Keratinocyte (primary cell): ENCODE measurements around the gene HELZ2. TPM values are rescaled to one million over a fixed set of nuclear protein-coding genes. Genes with fewer than 3 reads are reported as not detected.
"Not testable (repeated sequence)": the region's sequence is repeated elsewhere in the genome, so short reads cannot be mapped to it uniquely, and the experiment has no call there.

Experiments
- DNase-seq: peaks from one replicate; pipeline ENCODE4 v3.0.0-alpha.2; 2011; ENCODE audit warnings: low read depth, missing footprints, low spot score
- FAIRE-seq: peaks from 2 replicates; lab custom pipeline; 2011; peaks lifted over from hg19 to GRCh38; lab: Jason Lieb, UNC
- H2AFZ ChIP-seq: 2 replicates; pipeline ENCODE4 v1.6.0; 2012; ENCODE audit warnings: low read length, control low read depth, inconsistent platforms; ENCODE audit not compliant: control insufficient read depth
- H3K27ac ChIP-seq: 2 replicates; pipeline ENCODE4 v1.5.1; 2011; ENCODE audit warnings: low read length; ENCODE audit not compliant: control insufficient read depth, insufficient read depth
- H3K27me3 ChIP-seq: 3 replicates; pipeline ENCODE4 v1.6.0; 2011; ENCODE audit warnings: low read length; ENCODE audit not compliant: control insufficient read depth, insufficient read depth; ENCODE audit errors: extremely low read depth
- H3K36me3 ChIP-seq, 2 experiments: 2 replicates in 1 of 2; 3 replicates in 1 of 2; pipeline ENCODE4 v1.5.1; 2011; ENCODE audit warnings: low read length in 2 of 2, mild to moderate bottlenecking in 1 of 2; ENCODE audit not compliant: control insufficient read depth in 2 of 2, insufficient read depth in 2 of 2; ENCODE audit errors: extremely low read depth in 1 of 2
- H3K4me1 ChIP-seq: 3 replicates; pipeline ENCODE4 v1.5.1; 2011; ENCODE audit warnings: low read length; ENCODE audit not compliant: control insufficient read depth, insufficient read depth; ENCODE audit errors: extremely low read depth
- H3K4me2 ChIP-seq: 3 replicates; pipeline ENCODE4 v1.6.0; 2011; ENCODE audit warnings: low read depth, low read length; ENCODE audit not compliant: control insufficient read depth, insufficient read depth; ENCODE audit errors: extremely low read depth
- H3K4me3 ChIP-seq, 3 experiments: fragments of 200-600 bp in 1 of 3; sonication (generic) in 1 of 3; 2 replicates in 2 of 3; 3 replicates in 1 of 3; pipeline ENCODE4 v1.5.1; 2011 to 2016; ENCODE audit warnings: low read length in 3 of 3, mild to moderate bottlenecking in 3 of 3, control low read depth in 2 of 3, inconsistent platforms in 1 of 3, low read depth in 1 of 3, mixed read lengths in 1 of 3, mixed run types in 1 of 3, moderate library complexity in 1 of 3; ENCODE audit not compliant: control insufficient read depth in 2 of 3, insufficient read depth in 2 of 3; ENCODE audit errors: extremely low read depth in 1 of 3
- H3K79me2 ChIP-seq: 2 replicates; pipeline ENCODE4 v1.6.0; 2012; ENCODE audit warnings: low read length; ENCODE audit not compliant: control insufficient read depth, insufficient read depth
- H3K9ac ChIP-seq: 3 replicates; pipeline ENCODE4 v1.6.0; 2011; ENCODE audit warnings: low read length; ENCODE audit not compliant: control insufficient read depth, insufficient read depth; ENCODE audit errors: extremely low read depth
- H3K9me1 ChIP-seq: 3 replicates; pipeline ENCODE4 v1.6.0; 2011; ENCODE audit warnings: low read length; ENCODE audit not compliant: control insufficient read depth, insufficient read depth; ENCODE audit errors: extremely low read depth
- H3K9me3 ChIP-seq: 2 replicates; pipeline ENCODE4 v1.5.1; 2012; ENCODE audit warnings: low read depth, low read length; ENCODE audit not compliant: control insufficient read depth
- H4K20me1 ChIP-seq: 3 replicates; pipeline ENCODE4 v1.6.0; 2011; ENCODE audit warnings: low read length; ENCODE audit not compliant: control insufficient read depth, insufficient read depth; ENCODE audit errors: extremely low read depth
- EZH2 ChIP-seq: IDR thresholded peaks from one replicate; pipeline ENCODE4 v1.6.1; 2012; ENCODE audit warnings: inconsistent platforms, mild to moderate bottlenecking, low read length, moderate library complexity
- dilution Hi-C: fragments of 300-500 bp; cut with MboI; formaldehyde crosslinking; loops from one replicate; pipeline ENCODE4 v1.7.0; 2020; ENCODE audit warnings: low sequenced_read_pairs; ENCODE audit not compliant: extremely low pct_ligation_motif_present
- polyA plus RNA-seq, 5 experiments: library from polyadenylated mRNA; depleted of rRNA in 3 of 5; stranded (reverse) in 3 of 5; stranded (forward) in 1 of 5; unstranded in 1 of 5; fragments of >200 nt; gene quantifications; 1 replicate in 1 of 5; 2 replicates in 3 of 5; 3 replicates in 1 of 5; pipeline versions ENCODE4 v1.2.1 to v1.2.3, GENCODE V29; 2011 to 2012; ENCODE audit warnings: missing spikeins in 2 of 5, low read depth in 1 of 5, low replicate concordance in 1 of 5
- TF ChIP-seq, protein P1 (sequence below), 3 experiments: IDR thresholded peaks in 1 of 3; conservative IDR thresholded peaks in 1 of 3; optimal IDR thresholded peaks in 1 of 3; 2 replicates in 2 of 3; 3 replicates in 1 of 3; pipeline versions ENCODE3 to v1.5.1; 2011; ENCODE audit warnings: low read length in 3 of 3, mild to moderate bottlenecking in 3 of 3, moderate library complexity in 2 of 3, control low read depth in 1 of 3, inconsistent platforms in 1 of 3; ENCODE audit not compliant: insufficient read depth in 2 of 3; ENCODE audit errors: extremely low read depth in 1 of 3

The HELZ2 gene
- polyA plus RNA-seq, 1 donor (not counting 4 experiments of a cell fraction or from before 2014, with no cell fraction given): 14.8 TPM

DNA sequence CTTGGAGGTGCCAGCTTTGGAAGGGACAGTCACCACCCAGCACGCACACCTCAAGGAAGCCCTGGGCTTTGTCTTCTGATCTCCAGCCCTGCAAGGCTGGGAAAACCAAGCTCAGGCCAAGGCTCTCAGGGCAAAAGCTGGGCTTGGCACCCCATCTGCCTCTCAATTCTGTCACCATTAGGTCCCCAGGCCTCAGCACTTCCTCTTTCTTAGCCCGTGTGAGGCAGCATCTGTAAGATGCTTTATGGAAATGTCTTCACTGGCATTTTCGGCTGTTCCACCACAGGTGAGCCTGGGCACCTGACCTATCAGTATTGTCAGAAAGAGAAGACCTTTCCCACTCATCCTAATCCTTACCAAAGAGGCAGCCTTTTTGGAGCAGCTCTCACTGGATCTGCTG lies 28.3 kb upstream of the HELZ2 start:
- no peak overlapping the region for H3K9ac ChIP-seq
- H3K9me1 ChIP-seq: no peaks in the 10 kb centered on the region
- no peaks in the 10 kb centered on the region for H3K27me3 ChIP-seq
- H3K79me2 ChIP-seq: peaks cover 3% of the 10 kb centered on the region
- H3K4me1 ChIP-seq: no peaks in the 10 kb centered on the region
- DNase-seq (no peak), FAIRE-seq (no peak)
- peaks cover 18 to 21% of the 10 kb centered on the region in 2 experiments for H3K36me3 ChIP-seq
- dilution Hi-C loops: no loop called here
- TF ChIP-seq, protein P1, sequence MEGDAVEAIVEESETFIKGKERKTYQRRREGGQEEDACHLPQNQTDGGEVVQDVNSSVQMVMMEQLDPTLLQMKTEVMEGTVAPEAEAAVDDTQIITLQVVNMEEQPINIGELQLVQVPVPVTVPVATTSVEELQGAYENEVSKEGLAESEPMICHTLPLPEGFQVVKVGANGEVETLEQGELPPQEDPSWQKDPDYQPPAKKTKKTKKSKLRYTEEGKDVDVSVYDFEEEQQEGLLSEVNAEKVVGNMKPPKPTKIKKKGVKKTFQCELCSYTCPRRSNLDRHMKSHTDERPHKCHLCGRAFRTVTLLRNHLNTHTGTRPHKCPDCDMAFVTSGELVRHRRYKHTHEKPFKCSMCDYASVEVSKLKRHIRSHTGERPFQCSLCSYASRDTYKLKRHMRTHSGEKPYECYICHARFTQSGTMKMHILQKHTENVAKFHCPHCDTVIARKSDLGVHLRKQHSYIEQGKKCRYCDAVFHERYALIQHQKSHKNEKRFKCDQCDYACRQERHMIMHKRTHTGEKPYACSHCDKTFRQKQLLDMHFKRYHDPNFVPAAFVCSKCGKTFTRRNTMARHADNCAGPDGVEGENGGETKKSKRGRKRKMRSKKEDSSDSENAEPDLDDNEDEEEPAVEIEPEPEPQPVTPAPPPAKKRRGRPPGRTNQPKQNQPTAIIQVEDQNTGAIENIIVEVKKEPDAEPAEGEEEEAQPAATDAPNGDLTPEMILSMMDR (optimal IDR thresholded peaks at IDR 0.05 in 1 of 3, IDR thresholded peaks at IDR 0.05 in 1 of 3, conservative IDR thresholded peaks at IDR 0.05 in 1 of 3; ENCODE audit: extremely low read depth in 1 of 3, insufficient read depth in 2 of 3, low read length in 3 of 3): no peak
- no peak for TF ChIP-seq EZH2
- H3K4me2 ChIP-seq: no peak overlapping the region
- no peak overlapping the region for H2AFZ ChIP-seq
- H3K9me3 ChIP-seq: no peaks in the 10 kb centered on the region
- no peak overlapping the region for H3K27ac ChIP-seq
- H4K20me1 ChIP-seq: no peaks in the 10 kb centered on the region
- no peak overlapping the region for H3K4me3 ChIP-seq

DNA sequence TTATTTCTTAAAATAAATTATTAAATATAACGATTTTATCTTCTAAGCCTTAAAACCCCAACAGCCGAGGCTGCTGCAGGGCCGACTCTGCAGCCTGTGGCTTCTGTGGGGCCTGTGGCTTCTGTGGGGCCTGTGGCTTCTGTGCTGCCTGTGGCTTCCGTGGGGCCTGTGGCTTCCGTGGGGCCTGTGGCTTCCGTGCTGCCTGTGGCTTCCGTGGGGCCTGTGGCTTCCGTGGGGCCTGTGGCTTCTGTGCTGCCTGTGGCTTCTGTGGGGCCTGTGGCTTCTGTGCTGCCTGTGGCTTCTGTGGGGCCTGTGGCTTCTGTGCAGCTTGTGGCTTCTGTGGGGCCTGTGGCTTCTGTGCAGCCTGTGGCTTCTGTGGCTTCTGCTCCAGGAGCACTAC lies 27.6 kb upstream of the HELZ2 start:
- H3K4me2 ChIP-seq, H2AFZ ChIP-seq, H3K27ac ChIP-seq, H3K4me3 ChIP-seq, H3K9me3 ChIP-seq, H3K79me2 ChIP-seq, DNase-seq, FAIRE-seq, H3K27me3 ChIP-seq, H4K20me1 ChIP-seq, H3K9ac ChIP-seq, H3K9me1 ChIP-seq, dilution Hi-C loops, H3K4me1 ChIP-seq: not testable (repeated sequence)
- H3K36me3 ChIP-seq: peaks cover 18 to 21% of the 10 kb centered on the region in 2 experiments

DNA sequence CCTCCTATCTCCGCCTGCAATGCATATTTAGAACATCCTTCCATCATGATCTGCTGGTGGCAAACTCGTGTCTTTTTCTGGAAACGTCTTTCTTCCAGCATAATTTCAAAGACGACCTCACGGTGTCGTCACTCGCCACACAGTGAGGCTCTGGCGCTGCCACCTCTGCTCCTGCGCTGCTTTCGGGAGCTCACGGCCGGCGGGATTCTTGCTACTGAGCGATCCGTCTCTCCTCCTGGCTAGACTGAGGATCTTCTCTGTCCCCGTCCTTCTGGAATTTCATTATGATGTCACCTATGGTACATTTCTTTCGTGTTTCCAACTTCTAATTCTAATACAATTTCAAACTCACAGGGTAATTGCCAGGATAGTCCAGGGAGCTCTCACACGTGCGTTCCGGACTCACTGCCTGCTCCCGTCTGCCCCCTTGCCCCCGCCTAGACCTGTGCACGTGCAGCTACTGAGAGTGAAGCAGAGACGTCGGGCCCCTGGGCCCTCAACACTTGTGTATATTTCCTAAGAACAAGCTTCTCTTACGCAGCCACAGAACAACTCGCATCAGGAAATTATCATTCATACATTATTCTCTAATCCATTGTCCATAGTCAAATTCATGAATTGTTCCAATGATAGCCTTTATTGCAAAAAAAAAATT lies 25.5 kb upstream of the HELZ2 start:
- Histone ChIP-seq H3K79me2 (no peaks in the 10 kb centered on the region), H3K4me1 (no peaks in the 10 kb centered on the region), H3K9ac (no peak overlapping the region), H3K9me3 (no peaks in the 10 kb centered on the region), H4K20me1 (no peaks in the 10 kb centered on the region), H3K27ac (no peak overlapping the region), H3K4me3 (no peak overlapping the region), H2AFZ (no peak overlapping the region), H3K27me3 (no peaks in the 10 kb centered on the region), H3K4me2 (no peak overlapping the region), H3K9me1 (no peaks in the 10 kb centered on the region), H3K36me3 (peaks cover 21% of the 10 kb centered on the region in 2 experiments)
- dilution Hi-C loops: no loop called here
- no peak for DNase-seq
- TF ChIP-seq EZH2: no peak
- TF ChIP-seq, protein P1 (optimal IDR thresholded peaks at IDR 0.05 in 1 of 3, IDR thresholded peaks at IDR 0.05 in 1 of 3, conservative IDR thresholded peaks at IDR 0.05 in 1 of 3; ENCODE audit: extremely low read depth in 1 of 3, insufficient read depth in 2 of 3, low read length in 3 of 3): no peak
- FAIRE-seq: no peak
